Measurements from ENCODE around the gene HEATR5A.
"Not testable (repeated sequence)": the region's sequence is repeated elsewhere in the genome, so short reads cannot be mapped to it uniquely, and the experiment has no call there.

Gene HEATR5A

DNA sequence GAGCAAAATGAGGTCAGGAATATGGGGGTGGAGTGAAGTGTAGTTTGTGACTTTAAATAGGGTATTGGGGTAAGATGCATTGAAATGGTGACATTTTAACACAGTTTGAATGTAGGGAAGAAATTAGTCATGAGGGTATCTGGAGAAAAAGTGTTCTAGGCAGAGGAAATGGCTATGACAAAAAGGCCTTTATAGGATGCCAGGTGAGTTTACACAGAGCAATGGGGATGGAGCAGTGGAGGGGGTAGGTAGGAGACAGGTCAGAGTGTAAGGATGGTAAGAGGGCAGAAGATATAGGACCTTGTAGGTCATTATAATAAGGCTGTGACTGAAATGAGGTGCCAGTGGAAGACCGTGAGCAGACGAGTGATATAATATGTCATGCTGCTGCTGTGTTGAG, 30.4 kb downstream of the HEATR5A start:
- DNase-seq (ENCODE audit: low read depth, low spot score) = no peak

DNA sequence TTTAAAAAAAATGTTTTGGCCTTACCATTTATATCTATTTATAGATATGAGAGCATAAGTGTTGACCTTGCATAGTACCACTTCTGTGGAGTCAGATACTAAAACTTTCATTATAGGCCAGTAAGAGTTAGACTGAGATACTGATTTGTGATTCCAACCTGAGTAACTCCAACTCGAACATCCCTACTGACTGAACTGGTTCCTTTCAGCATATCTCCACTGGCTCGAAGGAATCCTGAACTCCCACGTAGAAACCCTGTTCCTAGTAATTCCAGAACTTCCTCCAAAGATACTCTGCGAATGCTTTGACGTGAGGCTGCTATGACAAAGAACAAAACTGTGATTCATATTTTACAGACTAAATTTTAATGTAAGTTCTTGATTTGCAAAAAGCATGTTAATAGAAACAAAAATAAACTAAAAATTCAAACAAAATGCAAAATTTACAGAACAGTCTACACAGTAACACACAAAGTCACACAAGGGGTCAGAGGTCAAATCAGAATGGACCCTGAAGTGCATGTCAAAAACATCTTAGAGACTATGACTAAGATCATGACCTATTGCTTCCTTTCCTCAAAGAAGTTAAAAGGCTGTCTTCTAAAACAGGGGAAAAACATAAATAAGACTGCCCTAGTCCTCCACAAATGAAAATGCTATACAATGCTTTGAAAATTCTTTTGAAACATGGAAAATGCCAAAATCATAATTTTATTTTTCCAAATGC, 31.5 kb downstream of the HEATR5A start:
- DNase-seq (ENCODE audit: low read depth, low spot score) = no peak

DNA sequence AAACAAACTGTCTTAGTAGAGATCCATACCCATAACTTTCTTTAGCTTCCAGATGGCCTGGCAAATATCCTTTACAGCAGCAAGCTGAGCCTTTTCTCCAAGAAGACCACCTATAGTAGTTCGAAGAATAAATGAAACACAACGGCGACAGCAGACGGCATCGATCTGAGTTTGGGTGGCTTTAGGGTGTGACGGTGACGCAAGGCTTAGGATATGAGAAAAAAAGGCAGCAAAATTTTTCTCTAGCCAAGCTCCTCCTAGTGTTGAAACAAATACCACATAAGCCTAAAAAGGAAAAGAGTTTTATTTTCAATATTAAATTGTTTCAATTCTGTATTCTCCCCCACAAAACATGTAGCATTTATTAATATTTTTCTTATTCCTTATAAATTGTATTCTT, 33.3 kb downstream of the HEATR5A start:
- DNase-seq (ENCODE audit: low read depth, low spot score) = no peak

DNA sequence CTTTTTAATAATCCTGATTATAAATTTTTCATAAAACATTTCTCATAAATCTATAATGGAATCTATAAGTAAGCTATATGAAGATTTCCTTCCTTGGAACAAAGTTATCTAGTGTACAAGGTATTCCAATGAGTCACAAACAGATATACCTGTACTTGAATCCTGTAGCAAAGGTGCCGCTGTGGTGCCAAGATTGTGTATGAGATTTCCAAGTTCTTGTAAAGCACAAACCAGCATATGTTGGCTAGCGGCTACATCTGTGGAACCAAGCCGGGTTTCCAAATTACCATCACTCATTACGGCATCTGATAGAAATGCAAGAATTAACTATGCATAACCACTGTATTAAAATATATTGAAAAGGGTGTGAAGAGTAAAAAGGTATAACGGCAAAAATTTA, 34.1 kb downstream of the HEATR5A start:
- no peak for DNase-seq (ENCODE audit: low read depth, low spot score)

DNA sequence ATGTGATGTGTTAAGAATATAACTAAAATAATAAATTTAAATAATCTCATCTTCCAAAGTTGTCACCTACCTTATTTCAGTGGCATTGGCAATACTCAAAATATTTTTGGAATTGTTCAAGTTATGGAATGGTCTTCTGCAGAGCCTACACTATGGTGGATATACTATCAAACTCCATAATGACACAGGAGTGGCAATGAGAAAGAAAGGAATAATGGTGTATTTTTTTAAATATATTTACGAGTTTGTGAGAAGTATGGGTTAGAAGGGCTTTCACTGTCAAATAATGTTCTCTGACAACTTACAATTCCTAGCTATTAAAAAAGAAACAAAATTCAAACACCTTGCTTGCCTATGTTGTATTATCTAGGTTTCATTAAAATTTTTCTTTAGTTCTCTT, 38.1 kb downstream of the HEATR5A start:
- no peak for DNase-seq (ENCODE audit: low read depth, low spot score)

DNA sequence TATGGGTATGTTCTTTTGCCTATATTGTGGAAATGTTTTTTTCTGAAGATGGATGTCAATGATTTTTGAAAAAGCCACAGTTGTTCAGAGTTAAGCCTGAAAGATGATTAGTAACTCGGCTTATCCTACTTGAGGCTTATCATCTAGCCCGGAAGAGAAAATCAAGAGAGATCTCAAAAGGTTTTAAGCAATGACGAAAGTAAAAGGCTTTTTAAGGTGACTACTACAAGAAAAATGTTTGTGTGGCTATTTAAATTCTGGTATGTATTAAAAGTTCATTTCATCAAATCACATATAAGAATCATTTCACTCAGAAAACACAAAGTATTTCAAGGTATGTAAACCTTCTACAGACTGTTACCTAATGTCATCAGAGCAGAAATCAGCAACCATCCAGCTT, 40.2 kb downstream of the HEATR5A start:
- DNase-seq (ENCODE audit: low read depth, low spot score) = no peak

DNA sequence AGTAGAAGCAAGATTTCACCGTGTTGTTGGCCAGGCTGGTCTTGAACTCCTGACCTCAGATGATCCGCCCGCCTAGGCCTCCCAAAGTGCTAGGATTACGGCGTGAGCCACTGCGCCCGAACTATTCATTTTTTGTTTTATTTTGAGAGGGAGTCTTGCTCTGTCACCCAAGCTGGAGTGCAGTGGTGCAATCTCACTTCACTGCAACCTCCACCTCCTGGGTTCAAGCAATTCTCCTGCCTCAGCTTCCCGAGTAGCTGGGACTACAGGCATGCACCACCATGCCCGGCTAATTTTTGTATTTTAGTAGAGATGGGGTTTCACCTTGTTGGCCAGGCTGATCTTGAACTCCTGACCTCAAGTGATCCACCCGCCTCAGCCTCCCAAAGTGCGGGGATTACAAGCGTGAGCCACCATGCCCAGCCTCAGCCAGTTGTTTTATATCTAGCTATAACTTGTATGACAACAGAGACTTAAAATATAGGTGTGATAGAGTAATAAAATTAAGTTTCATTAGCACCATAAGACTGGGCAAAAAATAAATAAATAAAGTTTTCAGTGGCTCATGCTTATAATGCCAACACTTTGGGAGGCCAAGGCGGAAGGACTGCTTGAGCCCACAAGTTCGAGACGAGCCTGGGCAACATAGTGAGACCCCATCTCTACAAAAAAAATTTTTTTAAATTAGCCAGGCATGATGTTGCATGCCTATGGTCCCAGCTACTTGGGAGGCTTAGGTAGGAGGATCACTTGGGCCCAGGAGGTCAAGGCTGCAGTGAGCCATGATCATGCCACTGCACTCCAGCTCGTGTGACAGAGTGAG, 41.0 kb downstream of the HEATR5A start:
- DNase-seq (ENCODE audit: low read depth, low spot score) = not testable (repeated sequence)

DNA sequence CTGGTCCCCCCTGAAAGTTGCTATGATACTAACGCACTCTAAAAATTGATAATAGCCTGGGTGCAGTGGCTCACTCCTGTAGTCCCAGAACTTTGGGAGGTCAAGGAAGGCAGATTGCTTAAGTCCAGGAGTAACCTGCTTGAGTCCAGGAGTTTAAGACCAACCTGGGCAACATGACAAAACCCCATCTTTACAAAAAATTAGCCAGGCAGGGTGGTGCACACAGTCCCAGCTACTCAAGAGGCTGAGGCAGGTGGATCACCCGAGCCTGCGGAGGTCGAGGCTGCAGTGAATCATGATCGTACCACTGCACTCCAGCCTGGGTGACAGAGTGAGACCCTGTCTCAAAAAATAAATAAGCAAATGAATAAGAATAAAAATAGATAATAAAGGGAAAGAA, 42.9 kb downstream of the HEATR5A start:
- DNase-seq (ENCODE audit: low read depth, low spot score) = no peak

DNA sequence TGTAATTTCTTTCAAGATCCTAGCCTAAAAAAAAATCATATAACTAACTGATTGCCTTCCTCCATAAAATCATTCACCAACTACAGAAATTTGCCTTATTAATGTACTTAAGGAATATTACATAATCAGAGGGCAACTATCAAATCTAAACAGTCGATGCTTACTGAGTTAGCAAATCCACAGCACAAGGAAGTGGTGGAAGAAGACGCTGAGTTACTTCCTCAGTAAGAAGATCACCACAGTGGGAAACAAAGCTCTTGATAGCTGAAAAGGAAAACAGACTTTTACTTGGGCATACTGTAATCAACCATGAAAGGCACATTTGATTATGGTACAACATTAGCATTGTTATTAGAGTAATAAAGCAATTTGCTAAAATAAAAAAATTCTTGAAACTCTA, 48.7 kb downstream of the HEATR5A start:
- DNase-seq (ENCODE audit: low read depth, low spot score) = no peak

DNA sequence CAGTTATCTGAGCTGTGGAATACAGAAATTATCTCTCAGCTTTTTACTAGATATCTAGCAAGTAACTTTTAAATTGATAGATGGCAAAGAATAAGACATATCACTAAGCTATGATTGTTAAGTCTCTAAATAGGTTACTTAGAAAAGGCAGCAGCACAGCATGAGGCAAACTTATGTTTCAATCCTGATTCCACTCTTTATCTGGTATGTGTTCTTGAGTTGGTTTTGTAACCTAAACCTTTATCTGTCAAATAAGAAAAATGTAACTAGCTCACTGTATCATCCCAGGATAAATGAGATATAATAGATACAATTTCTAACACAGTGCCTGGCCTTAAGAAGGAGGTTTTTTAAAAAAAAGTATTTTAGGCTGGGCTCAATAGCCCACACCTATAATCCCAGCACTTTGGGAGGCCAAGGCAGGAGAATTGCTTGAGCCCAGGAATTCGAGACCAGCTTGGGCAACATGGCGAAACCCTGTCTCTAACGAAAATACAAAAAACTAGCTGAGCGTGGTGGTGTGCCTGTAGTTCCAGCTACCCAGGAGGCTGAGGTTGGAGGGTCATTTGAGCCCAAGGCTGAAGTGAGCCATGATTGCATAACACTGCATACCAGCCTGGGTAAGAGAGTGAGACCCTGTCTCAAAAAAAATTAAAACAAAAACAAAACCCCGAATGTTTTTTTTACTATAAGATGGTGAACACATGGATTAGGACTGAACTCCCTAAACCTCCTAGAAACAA, 56.8 kb downstream of the HEATR5A start:
- no peak for DNase-seq (ENCODE audit: low read depth, low spot score)

DNA sequence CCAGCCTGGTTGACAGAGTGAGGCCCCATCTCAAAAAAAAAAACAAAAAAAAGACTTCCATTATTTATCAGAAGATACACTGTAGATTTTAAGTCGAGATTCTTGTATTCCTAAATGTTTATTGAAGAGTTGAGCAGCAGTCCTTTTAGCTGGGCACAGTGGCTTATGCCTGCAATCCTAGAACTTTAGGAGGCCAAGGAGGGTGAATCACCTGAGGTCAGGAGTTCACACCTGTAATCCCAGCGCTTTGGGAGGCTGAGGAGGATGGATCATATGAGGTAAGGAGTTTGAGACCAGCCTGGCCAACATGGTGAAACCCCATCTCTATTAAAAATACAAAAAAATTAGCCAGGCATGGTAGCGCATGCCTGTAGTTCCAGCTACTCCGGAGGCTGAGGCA, 57.6 kb downstream of the HEATR5A start:
- no peak for DNase-seq (ENCODE audit: low read depth, low spot score)

DNA sequence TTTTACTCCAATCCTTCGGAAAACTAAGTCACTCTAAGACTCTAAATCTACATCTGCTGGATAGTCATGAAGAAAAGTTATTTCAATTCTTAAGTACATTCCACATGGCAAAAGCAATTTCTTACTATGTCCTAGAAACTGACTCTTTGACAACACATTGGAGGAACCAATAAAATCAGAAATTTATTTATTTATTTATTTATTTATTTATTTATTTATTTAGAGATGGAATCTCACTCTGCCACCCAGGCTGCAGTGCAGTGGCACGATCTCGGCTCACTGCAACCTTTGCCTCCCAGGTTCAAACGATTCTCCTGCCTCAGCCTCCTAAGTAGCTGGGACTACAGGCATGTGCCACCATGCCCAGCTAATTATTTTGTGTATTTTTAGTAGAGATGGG, 58.6 kb downstream of the HEATR5A start:
- DNase-seq (ENCODE audit: low read depth, low spot score) = not testable (repeated sequence)

DNA sequence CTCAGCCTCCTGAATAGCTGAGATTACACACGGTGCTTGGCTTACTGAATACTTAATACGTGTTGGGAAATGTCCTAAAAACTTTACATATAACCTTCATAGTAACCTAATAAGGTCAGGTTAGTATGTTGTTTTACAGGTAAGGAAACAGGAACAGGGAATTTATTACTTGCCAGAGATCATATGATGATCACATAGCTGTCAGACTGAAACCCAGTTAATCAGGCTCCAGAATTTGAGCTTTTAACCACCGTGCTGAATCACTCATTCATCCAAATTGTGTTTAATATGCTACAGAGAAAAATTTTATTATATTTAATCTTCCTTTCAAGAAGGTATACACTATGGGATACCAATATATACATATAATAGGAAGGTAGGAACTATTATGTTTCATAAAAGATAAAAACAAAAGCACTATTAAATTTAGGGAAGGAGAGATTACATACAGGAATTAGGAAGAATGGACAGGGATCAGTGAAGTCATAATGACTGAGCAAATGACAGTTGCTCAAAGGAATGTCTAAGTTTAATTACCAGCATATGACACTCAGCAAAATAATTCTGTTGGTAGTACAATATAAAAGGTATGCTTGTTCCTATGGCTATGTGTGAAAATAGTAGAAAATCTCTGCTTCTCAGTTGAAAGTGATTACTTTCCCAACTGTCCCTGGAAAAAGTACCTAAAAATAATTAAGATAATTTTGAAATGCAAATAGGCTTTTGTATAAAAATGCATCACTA, 59.3 kb downstream of the HEATR5A start:
- DNase-seq (ENCODE audit: low read depth, low spot score) = no peak

DNA sequence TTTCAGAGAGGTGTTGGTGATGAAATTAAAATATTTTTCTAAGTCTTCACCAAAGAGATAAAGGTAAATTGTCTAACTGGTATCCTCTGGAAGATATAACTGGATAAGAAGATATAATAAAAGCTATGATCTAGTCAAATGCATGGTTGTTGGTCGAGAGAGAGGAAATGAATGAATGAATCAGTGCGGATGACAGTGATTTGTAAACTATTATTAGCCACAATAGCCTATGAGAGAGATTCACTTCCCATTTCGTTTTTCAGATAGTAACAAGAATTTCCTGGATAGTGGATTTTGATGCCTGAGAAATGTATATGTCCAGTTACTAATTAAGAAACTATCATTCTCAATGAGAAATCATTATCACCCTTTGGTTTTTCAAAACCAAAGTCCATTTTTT, 63.1 kb downstream of the HEATR5A start:
- DNase-seq (ENCODE audit: low read depth, low spot score) = no peak

DNA sequence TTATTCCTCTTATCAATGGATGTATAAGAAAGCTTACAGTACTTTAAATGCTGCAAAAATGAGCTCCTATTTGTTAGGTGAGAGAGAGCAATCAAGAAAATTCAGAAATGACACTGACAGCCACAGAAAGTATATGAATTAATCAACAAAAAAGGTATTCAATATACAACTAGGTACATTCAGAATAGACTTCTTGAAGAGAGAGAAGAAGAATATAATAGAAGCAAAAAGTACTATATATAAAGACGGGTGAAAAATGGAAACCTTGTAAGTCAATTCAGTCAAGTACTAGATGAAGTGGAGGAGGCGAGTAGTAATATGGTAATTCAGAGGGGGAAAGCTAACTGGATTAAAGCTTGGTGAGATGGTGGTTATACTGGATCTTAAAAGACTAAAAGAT, 74.3 kb downstream of the HEATR5A start:
- DNase-seq (ENCODE audit: low read depth, low spot score) = no peak

DNA sequence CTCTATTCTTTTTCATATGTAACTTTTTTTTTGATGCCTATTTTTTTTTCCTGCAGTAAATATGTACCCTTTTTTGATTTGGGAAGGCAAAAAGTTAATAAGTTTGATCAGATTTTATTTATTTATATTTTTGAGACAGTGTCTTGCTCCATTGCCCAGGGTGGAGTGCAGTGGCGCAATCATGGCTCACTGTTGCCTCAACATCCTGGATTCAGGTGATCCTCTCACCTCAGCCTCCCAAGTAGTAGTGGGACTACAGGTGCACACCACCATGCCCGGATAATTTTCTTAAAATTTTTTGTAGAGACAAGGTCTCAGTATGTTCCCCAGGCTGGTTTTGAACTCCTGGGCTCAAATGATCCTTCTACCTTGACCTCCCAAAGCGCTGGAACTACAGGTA, 79.1 kb downstream of the HEATR5A start:
- no peak for DNase-seq (ENCODE audit: low read depth, low spot score)

DNA sequence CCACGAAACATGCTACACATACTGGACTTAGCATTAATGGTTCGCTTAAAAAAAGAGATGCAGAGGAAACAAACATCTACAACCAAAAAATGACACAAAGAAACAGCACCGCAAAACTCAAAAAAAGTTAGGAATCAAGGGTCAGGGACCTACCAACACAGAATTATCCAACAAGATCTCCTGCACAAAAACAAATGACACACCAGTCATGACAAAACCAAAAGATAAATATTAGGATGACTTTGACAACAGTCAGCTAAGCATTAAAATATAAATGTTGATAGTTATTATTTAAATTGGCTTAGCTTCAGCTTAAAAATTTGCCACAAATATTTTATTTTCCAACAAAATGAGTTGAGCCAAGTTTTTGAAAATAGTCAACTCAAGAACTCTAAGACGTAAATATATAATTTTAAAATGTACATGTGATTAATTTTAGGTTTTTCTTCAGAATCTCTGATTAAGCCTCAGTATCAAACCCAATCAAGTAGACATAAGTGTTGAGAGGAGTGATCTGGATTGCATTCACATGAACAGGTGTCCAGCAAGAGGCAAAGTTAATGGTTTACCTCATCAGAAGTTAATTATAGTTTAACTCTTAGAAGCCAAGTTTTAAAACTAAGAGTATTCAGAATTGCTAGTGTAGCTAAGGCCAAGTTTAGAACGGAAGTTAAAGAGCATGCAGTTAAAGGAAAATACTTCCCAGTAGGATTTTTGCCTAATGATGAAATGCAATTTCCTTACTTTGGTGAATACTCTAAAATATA, 79.9 kb downstream of the HEATR5A start:
- no peak for DNase-seq (ENCODE audit: low read depth, low spot score)

DNA sequence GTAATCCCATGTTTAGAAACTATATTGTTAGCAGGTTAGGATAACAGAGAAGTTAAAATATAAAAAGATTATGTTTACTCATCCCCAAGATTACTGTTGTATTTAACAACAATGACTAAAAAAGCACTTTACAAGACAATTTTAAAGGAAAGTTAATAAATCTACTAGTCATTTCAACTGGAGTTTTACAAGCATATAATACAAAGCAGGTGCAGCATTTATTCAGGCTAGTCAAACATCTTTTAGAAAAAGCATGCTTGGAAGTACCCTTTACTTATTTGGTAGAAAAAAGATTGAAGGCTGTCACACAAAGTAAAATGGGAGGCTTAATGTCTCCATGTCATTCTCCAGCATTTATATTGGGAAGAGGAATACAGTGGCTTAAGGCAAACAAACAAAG, 80.6 kb downstream of the HEATR5A start:
- DNase-seq (ENCODE audit: low read depth, low spot score) = no peak

DNA sequence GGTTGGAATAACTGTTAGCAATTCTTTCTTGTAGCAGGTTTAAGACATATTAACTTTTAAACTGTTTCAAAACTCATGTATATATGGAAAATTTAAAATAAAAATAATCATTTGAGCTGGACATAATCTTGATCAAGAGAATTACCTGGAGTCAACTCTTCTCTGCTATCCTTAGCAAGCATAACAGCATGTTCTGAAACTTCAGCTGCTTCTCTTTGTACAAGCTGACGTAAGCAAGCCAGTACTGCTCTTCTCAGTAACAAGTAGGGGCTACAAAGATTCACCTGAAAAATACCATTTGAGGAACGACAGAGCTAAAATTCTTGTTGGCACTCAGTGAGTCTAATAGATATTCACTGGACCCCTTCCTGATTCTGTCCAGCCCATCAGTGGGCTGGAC, 83.0 kb downstream of the HEATR5A start:
- no peak for DNase-seq (ENCODE audit: low read depth, low spot score)

DNA sequence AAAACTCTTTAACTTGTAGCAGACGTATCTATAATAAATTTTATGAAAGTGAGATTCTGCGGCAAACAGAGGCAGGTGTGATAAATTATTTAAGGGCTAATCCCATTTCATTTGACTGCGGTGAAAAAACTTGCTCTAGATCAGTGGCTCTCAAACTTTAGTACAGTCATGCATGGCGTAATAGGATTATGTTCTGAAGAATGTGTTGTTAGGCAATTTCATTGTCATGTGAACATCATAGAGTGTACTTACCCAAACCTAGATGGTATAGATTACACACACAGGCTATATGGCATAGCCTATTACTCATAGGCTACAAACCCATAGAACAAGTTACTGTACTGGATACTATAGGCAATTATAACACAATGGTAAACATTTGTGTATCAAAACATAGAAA, 83.7 kb downstream of the HEATR5A start:
- no peak for DNase-seq (ENCODE audit: low read depth, low spot score)

DNA sequence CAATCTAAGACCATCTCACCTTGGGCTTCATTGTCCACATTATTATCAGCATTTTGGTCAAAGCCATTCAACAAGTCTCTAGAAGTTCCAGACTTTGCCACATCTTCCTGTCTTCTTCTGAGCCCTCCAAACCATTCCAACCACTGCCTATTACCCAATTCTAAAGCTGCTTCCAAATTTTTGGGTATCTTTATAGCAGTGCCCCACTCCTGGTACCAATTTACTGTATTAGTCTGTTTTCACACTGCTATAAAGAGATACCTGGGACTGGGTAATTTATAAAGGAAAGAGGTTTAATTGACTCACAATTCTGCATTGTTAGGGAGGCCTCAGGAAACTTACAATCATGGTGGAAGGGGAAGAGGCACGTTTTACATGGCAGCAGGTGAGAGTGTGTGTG, 89.0 kb downstream of the HEATR5A start:
- DNase-seq (ENCODE audit: low read depth, low spot score) = not testable (repeated sequence)

All from ELF-1 (cell line).